NCI-H2171 treated with DMSO at 0.1 percent for 48 hours (cell line): ENCODE data around the gene TCL1B.
"Not testable (repeated sequence)": the region's sequence is repeated elsewhere in the genome, so short reads cannot be mapped to it uniquely, and the experiment has no call there.

Experiments used
- DNase-seq: peaks from one replicate; lab custom pipeline; 2025; lab: John Stamatoyannopoulos, UW

Gene TCL1B, protein sequence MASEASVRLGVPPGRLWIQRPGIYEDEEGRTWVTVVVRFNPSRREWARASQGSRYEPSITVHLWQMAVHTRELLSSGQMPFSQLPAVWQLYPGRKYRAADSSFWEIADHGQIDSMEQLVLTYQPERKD

DNA sequence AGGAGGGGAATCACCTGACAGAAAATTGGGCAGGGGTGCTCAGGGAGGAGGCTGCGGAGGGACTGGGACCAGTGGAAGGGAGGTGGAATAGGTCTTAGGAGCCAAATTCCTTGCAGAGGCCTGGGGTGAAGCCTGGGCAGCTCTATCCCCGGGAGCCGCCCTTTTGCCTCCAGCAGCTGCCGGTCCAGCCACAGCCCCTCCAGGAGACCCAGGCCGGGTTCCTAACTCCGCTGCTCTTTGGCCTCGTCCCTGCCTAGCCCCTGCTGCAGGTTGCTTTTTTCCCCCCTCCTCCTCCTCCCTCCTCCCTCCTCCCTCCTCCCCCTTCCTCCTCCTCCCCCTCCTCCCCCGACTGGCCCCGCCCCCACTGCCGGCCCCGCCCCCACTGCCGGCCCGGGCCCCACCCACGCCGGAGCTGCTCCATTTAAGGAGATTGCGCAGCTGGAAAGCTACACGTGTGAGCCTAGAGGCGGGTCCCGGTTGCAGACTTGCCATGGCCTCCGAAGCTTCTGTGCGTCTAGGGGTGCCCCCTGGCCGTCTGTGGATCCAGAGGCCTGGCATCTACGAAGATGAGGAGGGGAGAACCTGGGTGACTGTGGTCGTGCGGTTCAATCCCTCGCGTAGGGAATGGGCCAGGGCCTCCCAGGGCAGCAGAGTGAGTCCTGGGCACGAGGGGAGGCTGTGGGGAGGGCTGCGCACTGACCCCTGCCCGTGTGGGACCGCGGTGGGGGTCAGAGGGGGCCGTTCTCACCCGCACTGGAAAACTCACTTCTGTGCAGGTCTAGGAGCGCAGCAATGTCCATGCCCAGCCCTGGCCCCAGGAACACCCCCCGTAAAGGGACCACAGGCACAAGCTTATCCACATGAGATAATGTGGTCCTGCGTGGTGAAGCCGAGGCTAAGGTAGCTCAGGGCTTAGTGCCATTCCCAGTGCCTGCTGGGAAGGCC lies at the start of gene TCL1B:
TSS of gene TCL1B (plus strand) at position 449 of the 945 bp plus-strand sequence. CDS start at position 491, 42 bp downstream.
- no peak for DNase-seq

DNA sequence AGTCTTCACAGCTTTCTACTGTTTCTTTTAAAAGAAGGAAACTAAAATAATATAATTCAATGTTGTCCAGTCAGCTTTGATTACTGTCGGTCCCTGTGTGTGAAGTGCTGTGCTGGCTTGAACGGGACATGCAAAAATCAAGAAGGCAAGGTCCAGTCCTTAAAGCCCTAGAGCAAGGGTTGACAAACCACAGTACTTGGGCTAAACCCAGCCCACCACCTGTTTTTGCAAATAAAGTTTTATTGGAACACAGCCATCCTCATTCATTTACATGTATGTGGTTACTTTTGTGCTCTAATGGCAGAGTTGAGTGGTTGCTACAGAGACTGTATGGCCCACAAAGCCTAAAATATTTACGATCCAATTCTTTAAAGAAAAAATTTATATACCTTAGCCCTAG lies 41.2 kb upstream of the TCL1B start:
- DNase-seq, result no peak

GRCh38 chr14:95645389-95645996 lies 40.7 kb upstream of the TCL1B start:
- no peak for DNase-seq

DNA sequence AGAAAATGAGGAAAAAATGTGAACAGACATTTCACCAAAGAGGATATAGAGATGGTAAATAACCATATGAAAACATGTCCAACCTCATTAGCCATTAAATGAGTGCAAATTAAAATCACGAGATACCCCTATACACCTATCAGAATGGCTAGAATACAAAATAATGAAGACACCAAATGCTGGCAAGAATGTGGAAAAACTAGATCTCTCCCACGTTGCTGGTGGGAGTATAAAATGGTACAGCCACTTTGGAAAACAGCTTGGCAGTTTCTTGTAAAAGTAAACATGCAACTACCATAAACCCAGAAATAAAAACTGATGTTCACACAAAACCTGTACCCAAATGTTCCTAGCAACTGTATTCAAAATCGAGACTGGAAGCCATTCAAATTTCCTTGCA lies 38.3 kb upstream of the TCL1B start:
- DNase-seq, result no peak

GRCh38 chr14:95649230-95649629 lies 37.0 kb upstream of the TCL1B start:
- DNase-seq, result no peak

DNA sequence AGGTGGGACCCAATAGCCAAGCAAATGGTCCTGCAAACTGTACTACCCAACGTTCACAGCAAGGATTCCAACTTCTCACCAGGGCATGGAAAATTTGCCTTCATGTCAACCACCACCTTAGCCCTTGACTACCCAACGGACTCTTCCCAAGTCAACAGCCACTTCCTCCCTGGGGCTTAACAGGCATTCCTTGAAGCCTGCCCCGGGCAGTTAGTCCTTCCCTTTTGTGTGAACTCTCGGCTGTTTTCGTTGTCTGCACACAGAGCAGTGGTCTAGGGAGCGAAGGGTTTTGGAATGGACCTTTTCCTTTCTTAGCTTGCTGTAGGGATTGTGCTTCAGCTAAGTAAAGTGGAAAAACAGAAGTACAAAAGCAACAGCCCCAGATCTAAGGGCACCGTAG lies 35.2 kb upstream of the TCL1B start:
- no peak for DNase-seq

GRCh38 chr14:95651821-95652583 lies 34.2 kb upstream of the TCL1B start:
- no peak for DNase-seq

DNA sequence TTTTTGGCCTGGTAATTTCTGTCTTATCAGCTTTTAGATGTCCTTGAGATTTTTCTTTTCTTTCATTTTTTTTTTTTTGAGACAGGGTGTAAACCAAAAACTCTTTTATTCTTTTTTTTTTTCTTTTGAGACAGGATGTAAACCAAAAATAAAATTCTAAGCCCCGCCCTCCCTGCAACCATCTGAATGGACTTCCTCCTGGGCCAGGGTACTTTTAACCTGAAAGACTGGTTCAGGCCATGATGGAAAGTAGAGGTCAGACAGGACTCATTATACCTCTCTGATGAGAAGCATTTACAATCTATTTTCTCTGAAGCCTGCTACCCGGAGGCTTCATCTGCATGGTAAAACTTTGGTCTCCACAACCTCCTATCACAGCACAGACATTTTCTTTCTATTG lies 33.5 kb upstream of the TCL1B start:
- DNase-seq, result no peak

GRCh38 chr14:95655461-95655860 lies 30.8 kb upstream of the TCL1B start:
- no peak for DNase-seq

- no peak for DNase-seq
Measured at GRCh38 chr14:95656634-95657033, 29.6 kb upstream of the TCL1B start.

DNA sequence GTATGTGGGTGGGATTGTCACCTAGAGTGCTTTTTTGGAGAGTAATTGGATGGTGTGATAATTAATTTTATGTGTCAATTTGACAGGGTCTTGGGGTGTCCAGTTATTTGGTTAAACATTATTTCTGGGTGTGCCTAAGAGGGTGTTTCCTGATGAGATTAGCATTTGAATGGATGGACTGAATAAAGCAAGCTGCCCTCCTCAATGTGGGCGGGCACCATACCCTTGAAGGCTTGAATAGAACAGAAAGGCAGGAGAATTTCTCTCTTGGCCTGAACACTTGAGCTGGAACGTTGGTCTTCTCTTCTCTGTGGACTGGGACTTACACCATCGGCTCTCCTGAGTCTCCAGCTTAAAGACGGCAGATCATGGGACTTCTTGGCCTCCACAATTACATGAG lies 28.8 kb upstream of the TCL1B start:
- no peak for DNase-seq

DNA sequence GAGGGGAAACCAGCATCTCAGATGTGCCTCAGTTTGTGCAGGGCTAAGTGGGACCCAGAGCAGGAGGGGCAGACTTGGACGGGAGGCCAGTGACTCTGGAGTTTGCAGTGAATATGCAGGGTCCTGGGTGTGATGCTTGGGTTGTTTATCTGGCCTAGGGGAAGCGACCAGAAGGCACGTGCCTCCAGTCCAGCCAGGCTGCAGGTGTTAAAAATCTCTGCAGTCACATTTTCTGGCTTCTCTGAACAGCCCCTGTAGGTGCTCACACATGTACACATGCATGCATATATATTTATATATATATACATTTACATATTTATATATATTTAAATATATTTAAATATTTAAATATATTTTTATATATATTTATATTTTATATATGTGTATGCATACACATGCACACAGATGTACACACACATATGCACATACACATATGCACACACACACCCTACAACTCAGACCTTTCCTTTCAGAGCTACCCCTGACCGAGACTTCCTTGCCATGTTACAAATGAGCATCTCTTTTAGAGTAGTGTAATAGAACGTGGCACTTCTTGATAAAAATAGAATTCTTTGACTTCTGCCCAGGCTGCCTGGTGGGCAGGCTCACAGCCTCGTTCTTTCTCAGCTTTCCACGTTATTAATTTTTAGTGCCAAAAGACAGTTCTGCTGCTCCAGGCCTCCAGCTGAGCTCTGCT lies 26.8 kb upstream of the TCL1B start:
- DNase-seq, result no peak

GRCh38 chr14:95659990-95660385 lies 26.2 kb upstream of the TCL1B start:
- DNase-seq, result no peak

- DNase-seq, result no peak
Measured at GRCh38 chr14:95660651-95661515, 25.3 kb upstream of the TCL1B start.

DNA sequence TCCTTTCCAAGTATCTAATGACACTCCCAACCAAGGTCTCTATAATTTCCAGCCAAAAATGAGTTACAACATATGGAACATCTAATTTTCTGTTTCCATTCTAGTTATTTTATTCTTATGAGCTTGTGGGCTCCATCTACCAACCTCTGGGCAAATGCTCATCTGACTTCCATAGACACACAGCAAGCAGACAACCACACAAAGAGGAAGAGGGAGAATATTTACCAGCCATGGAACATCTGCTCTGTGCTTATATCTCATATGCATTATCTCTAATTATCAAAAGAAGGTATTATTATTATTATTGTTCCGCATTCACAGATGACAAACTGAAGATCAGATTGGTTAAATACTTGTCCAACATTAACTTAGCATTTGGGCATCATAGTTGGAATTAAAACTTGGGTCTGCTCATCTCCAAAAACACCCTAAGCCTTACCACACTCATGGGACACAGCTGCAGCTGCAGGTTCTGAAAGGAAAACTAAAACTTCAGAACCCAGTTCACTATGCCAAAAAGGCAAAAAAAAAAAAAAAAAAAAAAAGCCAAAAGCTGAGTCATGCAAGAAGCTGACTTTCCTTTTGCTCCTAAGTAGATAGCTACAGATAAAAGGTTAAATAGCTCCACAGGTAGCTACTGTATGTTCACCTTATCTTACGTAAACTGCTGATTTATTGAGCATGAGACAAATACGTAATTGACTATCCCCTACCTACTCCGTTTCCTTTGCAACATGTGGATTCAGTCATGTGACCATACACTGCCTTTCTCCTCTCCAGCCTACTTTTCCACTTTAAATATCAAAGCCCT lies 23.6 kb upstream of the TCL1B start:
- DNase-seq, result no peak

DNA sequence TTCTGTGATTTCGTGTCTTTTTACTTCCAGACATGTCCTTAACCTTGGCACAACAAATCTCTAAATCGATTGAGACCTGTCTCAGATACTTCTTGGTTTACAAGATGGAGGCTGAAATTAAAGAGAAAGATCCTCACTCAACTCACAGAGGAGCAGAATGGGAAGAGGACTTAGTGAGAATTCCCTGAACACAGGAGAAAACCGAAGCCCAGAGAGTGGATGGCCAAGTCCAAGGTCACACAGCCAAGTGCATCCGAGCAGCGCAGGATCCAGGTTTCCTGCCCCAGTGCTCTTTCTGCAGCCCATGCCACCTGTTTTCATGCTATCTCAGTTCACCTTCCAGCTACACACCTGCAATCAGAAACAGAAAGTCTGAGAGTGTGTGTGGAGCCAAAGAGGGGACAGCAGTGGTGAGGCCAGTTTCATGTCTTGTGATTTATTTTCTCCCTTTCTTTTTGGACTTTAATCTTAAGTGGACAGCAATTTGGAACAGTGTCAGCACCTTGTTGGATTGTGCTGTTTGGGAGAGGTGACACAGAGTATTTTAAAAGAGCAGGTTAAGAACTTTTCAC lies 22.9 kb upstream of the TCL1B start:
- no peak for DNase-seq

GRCh38 chr14:95664066-95664465 lies 22.2 kb upstream of the TCL1B start:
- DNase-seq, result no peak

GRCh38 chr14:95664546-95664945 lies 21.7 kb upstream of the TCL1B start:
- DNase-seq, result no peak

DNA sequence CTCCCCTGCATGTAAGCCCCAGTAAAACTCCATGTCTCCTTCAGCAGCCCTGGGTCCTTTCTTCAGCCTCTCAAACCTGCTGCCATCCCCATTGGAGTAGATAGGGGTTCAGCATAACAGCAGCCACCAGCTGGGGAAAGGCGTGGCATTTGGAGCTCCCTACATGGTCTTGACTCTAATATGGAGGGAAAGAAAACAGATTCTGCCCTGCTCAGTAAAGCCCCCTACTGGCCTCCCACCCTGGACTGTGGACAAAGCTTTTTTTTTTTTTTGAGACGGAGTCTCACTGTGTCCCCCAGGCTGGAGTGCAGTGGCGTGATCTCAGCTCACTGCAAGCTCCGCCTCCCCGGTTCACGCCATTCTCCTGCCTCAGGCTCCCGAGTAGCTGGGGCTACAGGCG lies 20.7 kb upstream of the TCL1B start:
- not testable (repeated sequence) for DNase-seq

GRCh38 chr14:95666450-95666849 lies 19.8 kb upstream of the TCL1B start:
- DNase-seq, result no peak
